Mesendoderm (in vitro differentiated cells): Measurements from ENCODE around the gene RUNX2.
A peak's percentile ranks its signal among the peaks of the same experiment; 100 is the strongest.

Source experiments
- DNase-seq: peaks from one replicate; pipeline ENCODE4 v3.0.0; 2013
- H2AK5ac ChIP-seq: 2 replicates; pipeline ENCODE4 v1.6.1; 2013; ENCODE audit warnings: low read length, inconsistent platforms
- H2BK120ac ChIP-seq: 2 replicates; pipeline ENCODE4 v1.6.1; 2013; ENCODE audit warnings: low read depth, mild to moderate bottlenecking, low read length, moderate library complexity, mixed read lengths
- H2BK15ac ChIP-seq: replicated peaks from 2 replicates; pipeline ENCODE4 v1.6.1; 2013; ENCODE audit warnings: low read depth, mild to moderate bottlenecking, moderate library complexity
- H2BK5ac ChIP-seq: 2 replicates; pipeline ENCODE4 v1.6.1; 2013; ENCODE audit warnings: low read length, inconsistent platforms
- H3K18ac ChIP-seq: 2 replicates; pipeline ENCODE4 v1.6.1; 2013; ENCODE audit warnings: mild to moderate bottlenecking, low read length, mixed read lengths
- H3K23ac ChIP-seq: one replicate; pipeline ENCODE4 v1.6.1; 2013; ENCODE audit warnings: low read length
- H3K27ac ChIP-seq: 2 replicates; pipeline ENCODE4 v1.5.1; 2013; ENCODE audit warnings: low read depth, mild to moderate bottlenecking, inconsistent platforms, low read length, moderate library complexity
- H3K27me3 ChIP-seq: 2 replicates; pipeline ENCODE4 v1.6.1; 2013; ENCODE audit warnings: low read length, control low read depth, mild to moderate bottlenecking, inconsistent platforms; ENCODE audit not compliant: insufficient read depth, poor library complexity
- H3K36me3 ChIP-seq: 2 replicates; pipeline ENCODE4 v1.6.1; 2013; ENCODE audit warnings: low read length, inconsistent platforms; ENCODE audit not compliant: control insufficient read depth, insufficient read depth
- H3K4ac ChIP-seq: one replicate; pipeline ENCODE4 v1.6.1; 2013; ENCODE audit warnings: low read depth, mild to moderate bottlenecking, low read length, moderate library complexity
- H3K4me1 ChIP-seq: 2 replicates; pipeline ENCODE4 v1.6.1; 2013; ENCODE audit warnings: low read depth, low read length, inconsistent platforms; ENCODE audit not compliant: control insufficient read depth
- H3K4me2 ChIP-seq: 2 replicates; pipeline ENCODE4 v1.6.1; 2013; ENCODE audit warnings: low read length
- H3K4me3 ChIP-seq: 2 replicates; pipeline ENCODE4 v1.5.1; 2013; ENCODE audit warnings: mild to moderate bottlenecking, low read length
- H3K56ac ChIP-seq: one replicate; pipeline ENCODE4 v1.6.1; 2013; ENCODE audit warnings: low read length
- H3K79me1 ChIP-seq: 2 replicates; pipeline ENCODE4 v1.6.1; 2013; ENCODE audit warnings: low read length, inconsistent platforms
- H3K79me2 ChIP-seq: 2 replicates; pipeline ENCODE4 v1.6.1; 2013; ENCODE audit warnings: mild to moderate bottlenecking, low read length; ENCODE audit not compliant: control insufficient read depth, insufficient read depth
- H3K9ac ChIP-seq: 2 replicates; pipeline ENCODE4 v1.6.1; 2013; ENCODE audit warnings: low read length, inconsistent platforms
- H4K5ac ChIP-seq: one replicate; pipeline ENCODE4 v1.6.1; 2013; ENCODE audit warnings: low read length
- H4K8ac ChIP-seq: one replicate; pipeline ENCODE4 v1.6.1; 2013; ENCODE audit warnings: low read depth, mild to moderate bottlenecking, control low read depth, low read length, moderate library complexity
- whole genome bisulfite sequencing: extraction: QIAGEN DNeasy Blood & Tissue Kit; methylation state at CpG from one replicate; pipeline ENCODE4 v1.1.7; 2013; ENCODE audit warnings: low lambda C conversion rate, missing lambda C conversion rate; ENCODE audit not compliant: insufficient coverage; ENCODE audit errors: extremely low coverage; 5-methylcytosine and 5-hydroxymethylcytosine counted together

The RUNX2 gene

DNA sequence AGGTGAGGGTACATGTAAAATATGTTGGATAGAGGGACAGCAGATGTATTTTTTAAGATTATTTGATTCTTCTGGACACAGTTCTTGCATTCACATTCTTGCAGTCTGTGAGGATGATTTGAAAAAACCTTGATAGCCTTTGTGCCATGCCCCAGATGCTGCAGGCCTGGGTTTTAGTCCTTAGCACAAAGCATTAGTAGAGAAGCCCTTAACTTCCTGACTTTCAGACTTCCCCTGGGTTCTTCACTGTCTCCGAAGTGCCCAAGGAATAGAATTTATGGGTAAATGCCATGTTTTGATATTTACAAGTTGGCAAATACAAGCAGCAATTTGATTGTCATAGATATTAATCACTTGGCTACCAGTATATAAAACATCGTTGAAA is 117.2 kb downstream of the RUNX2 start:
- Histone ChIP-seq H2BK15ac (no peak overlapping the region), H3K36me3 (no peaks in the 10 kb centered on the region), H4K5ac (no peak overlapping the region), H3K4me3 (no peak overlapping the region), H3K23ac (no peak overlapping the region), H2AK5ac (no peak overlapping the region), H3K18ac (peak overlapping the region; percentile 9), H3K4me1 (peaks cover 4% of the 10 kb centered on the region), H3K79me2 (no peaks in the 10 kb centered on the region), H3K27me3 (no peaks in the 10 kb centered on the region), H3K4ac (no peak overlapping the region), H2BK5ac (peak overlapping the region; percentile 13), H3K9ac (no peak overlapping the region), H4K8ac (no peak overlapping the region), H3K27ac (peak overlapping the region; percentile 12), H2BK120ac (no peak overlapping the region), H3K79me1 (no peaks in the 10 kb centered on the region), H3K4me2 (no peak overlapping the region), H3K56ac (peak overlapping the region; percentile 37)
- no CpG with 5 or more reads among the region's 2 CpGs for WGBS
- DNase-seq = no peak

DNA sequence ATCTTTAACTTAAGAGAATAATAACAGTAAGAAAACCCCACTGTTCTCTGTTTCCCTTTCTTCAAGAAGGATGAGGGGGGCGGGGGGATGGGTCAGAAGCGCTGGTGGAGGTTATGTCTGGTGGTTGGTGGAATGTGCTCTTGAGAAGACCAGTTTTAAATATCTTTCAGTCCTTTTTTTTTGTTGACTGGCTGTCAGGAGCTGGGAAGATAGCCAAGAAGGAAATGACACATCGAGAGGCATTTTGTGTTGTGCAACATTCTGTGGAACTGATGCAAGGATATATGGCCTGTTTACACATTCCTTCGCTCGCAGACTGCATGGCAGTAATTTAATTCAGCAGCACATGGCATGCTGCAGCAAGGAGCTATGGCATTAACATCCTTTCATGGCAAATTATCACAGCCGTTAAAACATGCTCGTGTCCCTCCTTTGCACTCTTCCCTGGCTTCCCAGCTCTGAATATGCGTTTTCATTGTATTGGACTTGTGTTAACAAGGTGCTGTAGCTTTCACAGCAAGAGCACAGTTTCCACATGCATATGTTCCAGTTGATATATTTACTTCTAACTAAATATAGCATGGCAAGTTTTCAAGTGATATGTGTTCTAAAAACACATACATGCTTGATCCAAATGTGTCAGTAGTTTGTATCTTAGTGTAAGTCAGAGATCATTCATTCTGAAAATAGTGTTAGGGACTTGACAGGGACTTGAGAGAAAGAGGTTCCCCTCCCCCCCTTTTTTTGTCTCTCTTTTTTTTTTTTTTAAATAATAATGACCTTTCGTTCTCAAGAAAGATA is 117.8 kb downstream of the RUNX2 start:
- H4K5ac ChIP-seq = no peak overlapping the region
- no CpG with 5 or more reads among the region's 9 CpGs for WGBS
- no peak overlapping the region for H3K4me3 ChIP-seq
- peaks cover 7% of the 10 kb centered on the region for H3K4me1 ChIP-seq
- no peak overlapping the region for H3K23ac ChIP-seq
- no peak overlapping the region for H3K56ac ChIP-seq
- H2BK120ac ChIP-seq = no peak overlapping the region
- DNase-seq = peak; percentile 98
- no peaks in the 10 kb centered on the region for H3K36me3 ChIP-seq
- H2AK5ac ChIP-seq = no peak overlapping the region
- peak overlapping the region; percentile 6 for H3K4me2 ChIP-seq
- H3K18ac ChIP-seq = no peak overlapping the region
- H2BK15ac ChIP-seq = no peak overlapping the region
- no peaks in the 10 kb centered on the region for H3K79me2 ChIP-seq
- no peak overlapping the region for H4K8ac ChIP-seq
- no peaks in the 10 kb centered on the region for H3K27me3 ChIP-seq
- H3K4ac ChIP-seq = no peak overlapping the region
- H3K9ac ChIP-seq = no peak overlapping the region
- no peaks in the 10 kb centered on the region for H3K79me1 ChIP-seq
- no peak overlapping the region for H2BK5ac ChIP-seq
- H3K27ac ChIP-seq = peak overlapping the region; percentile 66

GRCh38 chr6:45447005-45447404 is 118.9 kb downstream of the RUNX2 start:
- WGBS = no CpG with 5 or more reads among the region's 1 CpG
- Histone ChIP-seq H2BK120ac (no peak overlapping the region), H3K23ac (no peak overlapping the region), H4K5ac (no peak overlapping the region), H3K9ac (no peak overlapping the region), H3K18ac (peak overlapping the region; percentile 70), H3K4me3 (no peak overlapping the region), H3K79me1 (no peaks in the 10 kb centered on the region), H3K56ac (no peak overlapping the region), H3K4me2 (no peak overlapping the region), H2AK5ac (no peak overlapping the region), H2BK15ac (no peak overlapping the region), H3K79me2 (no peaks in the 10 kb centered on the region), H3K4me1 (peaks cover 7% of the 10 kb centered on the region), H3K27ac (no peak overlapping the region), H3K27me3 (no peaks in the 10 kb centered on the region), H4K8ac (no peak overlapping the region), H3K4ac (no peak overlapping the region), H3K36me3 (no peaks in the 10 kb centered on the region), H2BK5ac (no peak overlapping the region)
- no peak for DNase-seq

DNA sequence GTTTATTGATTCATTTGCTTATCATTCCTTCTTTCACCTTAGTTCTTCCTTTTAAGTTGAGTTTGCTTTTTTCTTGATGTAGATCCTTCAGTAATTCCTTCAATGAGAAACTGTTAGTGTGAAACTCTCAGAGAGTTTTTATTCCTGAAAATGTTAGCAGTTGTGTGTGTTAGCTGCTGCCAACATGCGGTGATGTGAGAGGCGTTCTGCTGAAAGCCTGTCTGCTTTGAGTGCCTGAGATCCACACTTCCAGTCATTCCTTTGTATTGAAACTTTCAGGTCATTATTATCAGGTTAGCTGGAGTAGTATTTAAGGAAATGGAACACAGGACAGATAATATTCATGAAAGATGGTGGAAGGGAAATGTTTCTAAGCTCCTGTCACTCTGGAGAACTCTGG is 119.6 kb downstream of the RUNX2 start:
- H3K4me3 ChIP-seq = no peak overlapping the region
- no peaks in the 10 kb centered on the region for H3K27me3 ChIP-seq
- no peak overlapping the region for H3K27ac ChIP-seq
- H3K4me1 ChIP-seq = peaks cover 7% of the 10 kb centered on the region
- no peak overlapping the region for H3K18ac ChIP-seq
- no peak overlapping the region for H3K56ac ChIP-seq
- WGBS = no CpG with 5 or more reads among the region's 2 CpGs
- no peak overlapping the region for H2BK15ac ChIP-seq
- H3K79me1 ChIP-seq = no peaks in the 10 kb centered on the region
- no peak overlapping the region for H4K8ac ChIP-seq
- no peak overlapping the region for H3K9ac ChIP-seq
- peak; percentile 11 for DNase-seq
- no peak overlapping the region for H4K5ac ChIP-seq
- H3K79me2 ChIP-seq = no peaks in the 10 kb centered on the region
- no peak overlapping the region for H3K4me2 ChIP-seq
- no peak overlapping the region for H2AK5ac ChIP-seq
- no peak overlapping the region for H2BK5ac ChIP-seq
- H3K36me3 ChIP-seq = no peaks in the 10 kb centered on the region
- no peak overlapping the region for H3K23ac ChIP-seq
- no peak overlapping the region for H3K4ac ChIP-seq
- H2BK120ac ChIP-seq = no peak overlapping the region

DNA sequence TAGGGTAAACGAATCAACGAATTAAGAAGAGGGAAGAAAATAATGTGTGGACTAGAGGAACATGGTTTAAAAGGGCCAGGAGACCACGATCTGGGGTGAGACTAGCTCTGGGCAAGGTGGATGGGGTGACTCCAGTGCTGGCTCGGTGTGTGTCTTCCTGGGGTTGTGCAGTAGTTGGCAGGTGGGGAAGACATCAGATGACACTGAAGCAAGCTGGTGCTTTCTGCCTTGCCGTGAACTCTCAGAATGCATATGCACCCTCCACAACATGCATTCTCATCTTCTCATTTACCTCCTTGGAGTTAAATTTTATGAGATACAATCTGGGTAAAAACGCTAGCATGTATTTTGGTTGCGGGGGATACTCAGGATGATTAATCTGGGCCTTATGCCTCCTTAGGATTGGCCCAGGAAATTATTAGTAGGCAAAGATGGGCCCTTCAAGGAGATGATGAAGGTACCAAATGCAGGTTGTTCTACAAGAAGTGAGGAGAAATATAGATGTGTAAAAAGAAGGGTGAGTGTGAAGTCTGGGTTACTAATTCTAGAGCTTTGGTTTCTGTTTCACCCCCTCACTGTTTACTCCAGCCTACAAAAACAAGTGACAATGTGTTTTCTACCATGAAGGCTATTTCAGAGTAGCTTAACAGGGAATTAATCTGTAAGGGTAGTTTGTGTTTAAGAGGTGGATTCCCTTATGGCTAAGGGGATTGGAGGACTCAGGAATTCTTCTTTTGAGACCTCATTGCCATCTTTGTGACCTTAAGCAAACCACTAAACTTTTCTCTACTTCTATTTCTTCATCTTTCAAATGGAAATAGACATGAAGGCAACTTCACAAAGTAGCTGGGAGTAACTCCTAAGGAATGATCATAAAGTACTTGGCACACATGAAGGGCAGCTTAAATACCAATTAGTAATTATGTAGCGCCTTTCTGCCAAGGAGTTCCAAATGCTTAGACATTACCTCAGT is 120.6 kb downstream of the RUNX2 start:
- Histone ChIP-seq H4K5ac (no peak overlapping the region), H3K4me1 (peaks cover 7% of the 10 kb centered on the region), H3K4me3 (no peak overlapping the region), H3K4me2 (no peak overlapping the region), H2BK120ac (no peak overlapping the region), H3K4ac (no peak overlapping the region), H3K27me3 (no peaks in the 10 kb centered on the region), H2BK15ac (no peak overlapping the region), H4K8ac (no peak overlapping the region), H3K36me3 (no peaks in the 10 kb centered on the region), H2BK5ac (no peak overlapping the region), H3K23ac (no peak overlapping the region), H3K79me1 (no peaks in the 10 kb centered on the region), H3K27ac (no peak overlapping the region), H3K79me2 (no peaks in the 10 kb centered on the region), H3K9ac (no peak overlapping the region), H3K18ac (no peak overlapping the region), H2AK5ac (no peak overlapping the region), H3K56ac (no peak overlapping the region)
- WGBS = no CpG with 5 or more reads among the region's 8 CpGs
- DNase-seq = no peak
